Tibial nerve (tissue), 4 donors: ENCODE results near the gene PECR.

ENCODE experiments used
- EP300 ChIP-seq, 2 donors: sonication (generic); formaldehyde crosslinking; IDR thresholded peaks; one replicate each; pipeline ENCODE4 v1.6.1; 2017; ENCODE audit warnings: antibody characterized with exemption in 2 of 2, mild to moderate bottlenecking in 1 of 2
- POLR2A ChIP-seq, 2 donors: fragments of 450-650 bp; IDR thresholded peaks; one replicate each; pipeline ENCODE4 v1.6.1; 2017; ENCODE audit warnings: antibody characterized with exemption in 2 of 2, mild to moderate bottlenecking in 2 of 2, moderate library complexity in 2 of 2
- TF ChIP-seq, protein P1 (sequence below), 5 experiments: fragments of 200-600 bp in 3 of 5; fragments of 450-650 bp in 2 of 5; sonication (generic) in 3 of 5; IDR thresholded peaks; one replicate each; pipeline ENCODE4 v1.5.1; 2016 to 2019; ENCODE audit warnings: antibody characterized with exemption in 5 of 5, mild to moderate bottlenecking in 3 of 5, moderate library complexity in 2 of 5

DNA sequence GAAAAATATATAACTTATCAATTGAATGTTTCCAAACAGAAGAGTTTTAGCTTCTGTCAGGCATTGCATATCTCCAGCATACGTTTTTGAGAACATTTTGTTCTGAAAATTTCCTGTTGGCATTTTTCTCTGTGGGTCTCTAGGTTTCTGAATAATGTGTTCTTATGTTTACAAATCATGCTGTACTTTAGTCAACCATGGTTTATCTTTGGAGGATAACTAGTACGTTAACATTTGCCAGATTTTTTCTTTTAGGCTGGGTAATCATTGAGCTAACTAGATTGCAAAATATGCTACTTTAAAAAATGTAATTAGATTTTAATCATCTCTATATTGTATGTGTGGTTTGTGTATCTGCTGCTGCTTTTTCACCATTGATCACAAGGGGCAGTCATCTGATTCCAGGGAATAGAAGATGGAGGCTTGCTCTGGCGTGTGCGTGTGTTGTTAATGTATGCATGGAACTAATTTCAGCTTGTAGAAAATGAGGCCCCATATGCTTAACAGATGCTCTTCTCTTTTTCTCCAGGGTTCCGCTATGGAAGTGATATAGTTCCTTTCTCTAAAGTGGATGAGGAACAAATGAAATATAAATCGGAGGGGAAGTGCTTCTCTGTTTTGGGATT lies 48.9 kb upstream of the PECR start:
- TF ChIP-seq, protein P1, sequence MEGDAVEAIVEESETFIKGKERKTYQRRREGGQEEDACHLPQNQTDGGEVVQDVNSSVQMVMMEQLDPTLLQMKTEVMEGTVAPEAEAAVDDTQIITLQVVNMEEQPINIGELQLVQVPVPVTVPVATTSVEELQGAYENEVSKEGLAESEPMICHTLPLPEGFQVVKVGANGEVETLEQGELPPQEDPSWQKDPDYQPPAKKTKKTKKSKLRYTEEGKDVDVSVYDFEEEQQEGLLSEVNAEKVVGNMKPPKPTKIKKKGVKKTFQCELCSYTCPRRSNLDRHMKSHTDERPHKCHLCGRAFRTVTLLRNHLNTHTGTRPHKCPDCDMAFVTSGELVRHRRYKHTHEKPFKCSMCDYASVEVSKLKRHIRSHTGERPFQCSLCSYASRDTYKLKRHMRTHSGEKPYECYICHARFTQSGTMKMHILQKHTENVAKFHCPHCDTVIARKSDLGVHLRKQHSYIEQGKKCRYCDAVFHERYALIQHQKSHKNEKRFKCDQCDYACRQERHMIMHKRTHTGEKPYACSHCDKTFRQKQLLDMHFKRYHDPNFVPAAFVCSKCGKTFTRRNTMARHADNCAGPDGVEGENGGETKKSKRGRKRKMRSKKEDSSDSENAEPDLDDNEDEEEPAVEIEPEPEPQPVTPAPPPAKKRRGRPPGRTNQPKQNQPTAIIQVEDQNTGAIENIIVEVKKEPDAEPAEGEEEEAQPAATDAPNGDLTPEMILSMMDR (IDR thresholded peaks at IDR 0.05), result no peak
- no peak for TF ChIP-seq POLR2A (IDR thresholded peaks at IDR 0.05)
- TF ChIP-seq EP300 (IDR thresholded peaks at IDR 0.05), result no peak
